ENCODE data around the gene MYO5B. TPM values are rescaled to one million over a fixed set of nuclear protein-coding genes. Genes with fewer than 3 reads are reported as not detected.

The MYO5B gene
- total RNA-seq, 1 experiment from 2014 or later: 25.9 TPM

DNA sequence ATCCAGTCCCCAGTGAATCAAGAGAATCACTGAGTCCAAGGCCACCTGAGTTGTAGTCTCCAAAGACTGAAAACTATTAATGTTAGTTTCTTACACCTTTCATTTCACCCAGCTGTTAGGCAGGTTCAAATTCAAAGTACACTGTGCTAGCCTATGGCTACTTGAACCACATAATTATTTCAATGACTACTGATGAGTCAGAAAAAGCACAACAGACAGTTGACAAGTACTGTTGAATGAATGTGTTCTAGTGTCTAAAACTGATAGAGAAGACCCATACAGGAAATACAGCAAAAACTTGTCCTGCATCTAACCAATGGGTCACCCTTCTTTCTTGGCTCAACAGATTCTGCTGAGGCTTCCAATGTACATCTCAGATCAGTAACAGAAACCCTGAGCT lies 160.9 kb downstream of the MYO5B start:
- Mint-ChIP-seq H3K36me3 (ENCODE audit: insufficient read depth, unreplicated experiment) (no peaks in the 10 kb centered on the region), H3K9me3 (ENCODE audit: unreplicated experiment) (no peaks in the 10 kb centered on the region), H3K4me3 (ENCODE audit: unreplicated experiment) (no peak overlapping the region), H3K4me1 (ENCODE audit: insufficient read depth, unreplicated experiment) (no peaks in the 10 kb centered on the region), H3K27me3 (ENCODE audit: insufficient read depth, unreplicated experiment) (no peaks in the 10 kb centered on the region), H3K27ac (ENCODE audit: low read depth, unreplicated experiment) (no peak overlapping the region)
- BruUV-seq (replicated peaks): no TSS peak
- TF ChIP-seq, protein P1, sequence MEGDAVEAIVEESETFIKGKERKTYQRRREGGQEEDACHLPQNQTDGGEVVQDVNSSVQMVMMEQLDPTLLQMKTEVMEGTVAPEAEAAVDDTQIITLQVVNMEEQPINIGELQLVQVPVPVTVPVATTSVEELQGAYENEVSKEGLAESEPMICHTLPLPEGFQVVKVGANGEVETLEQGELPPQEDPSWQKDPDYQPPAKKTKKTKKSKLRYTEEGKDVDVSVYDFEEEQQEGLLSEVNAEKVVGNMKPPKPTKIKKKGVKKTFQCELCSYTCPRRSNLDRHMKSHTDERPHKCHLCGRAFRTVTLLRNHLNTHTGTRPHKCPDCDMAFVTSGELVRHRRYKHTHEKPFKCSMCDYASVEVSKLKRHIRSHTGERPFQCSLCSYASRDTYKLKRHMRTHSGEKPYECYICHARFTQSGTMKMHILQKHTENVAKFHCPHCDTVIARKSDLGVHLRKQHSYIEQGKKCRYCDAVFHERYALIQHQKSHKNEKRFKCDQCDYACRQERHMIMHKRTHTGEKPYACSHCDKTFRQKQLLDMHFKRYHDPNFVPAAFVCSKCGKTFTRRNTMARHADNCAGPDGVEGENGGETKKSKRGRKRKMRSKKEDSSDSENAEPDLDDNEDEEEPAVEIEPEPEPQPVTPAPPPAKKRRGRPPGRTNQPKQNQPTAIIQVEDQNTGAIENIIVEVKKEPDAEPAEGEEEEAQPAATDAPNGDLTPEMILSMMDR (IDR thresholded peaks at IDR 0.05; ENCODE audit: unreplicated experiment): no peak
- CTCF ChIA-PET: interaction anchor here (0.8 to 1.3 kb wide), 2 partner anchors 162 to 169 kb away, joined by 3 to 5 read pairs; no protein-coding TSS in a partner anchor
- intact Hi-C loops (cut with micrococcal nuclease): no loop called here
- POLR2A ChIA-PET: no interaction called here
- no peak for DNase-seq (ENCODE audit: unreplicated experiment)

DNA sequence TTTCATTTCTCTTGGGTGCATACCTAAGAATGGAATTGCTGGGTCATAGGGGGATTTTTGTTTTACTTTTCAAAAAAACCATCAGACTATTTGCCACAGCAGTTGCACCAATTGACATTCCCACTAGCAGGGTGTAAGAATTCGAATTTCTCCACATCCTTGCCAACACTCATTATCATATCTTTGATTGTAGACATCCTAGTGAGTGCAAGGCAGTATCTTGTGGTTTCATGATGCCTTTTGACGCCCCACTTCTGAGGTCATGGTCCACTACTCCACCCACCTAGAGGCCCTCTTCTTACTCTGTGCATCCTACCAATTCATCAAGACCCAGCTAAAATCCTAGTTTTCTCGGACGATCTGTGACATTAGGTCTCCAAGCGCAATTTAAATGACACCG lies 161.9 kb downstream of the MYO5B start:
- no peaks in the 10 kb centered on the region for H3K36me3 Mint-ChIP-seq (ENCODE audit: insufficient read depth, unreplicated experiment)
- CTCF ChIA-PET: no interaction called here
- DNase-seq (ENCODE audit: unreplicated experiment): no peak
- H3K9me3 Mint-ChIP-seq (ENCODE audit: unreplicated experiment): no peaks in the 10 kb centered on the region
- BruUV-seq (replicated peaks): no TSS peak
- no peaks in the 10 kb centered on the region for H3K4me1 Mint-ChIP-seq (ENCODE audit: insufficient read depth, unreplicated experiment)
- TF ChIP-seq, protein P1 (IDR thresholded peaks at IDR 0.05; ENCODE audit: unreplicated experiment): no peak
- no peaks in the 10 kb centered on the region for H3K27me3 Mint-ChIP-seq (ENCODE audit: insufficient read depth, unreplicated experiment)
- no peak overlapping the region for H3K27ac Mint-ChIP-seq (ENCODE audit: low read depth, unreplicated experiment)
- intact Hi-C loops (cut with micrococcal nuclease): no loop called here
- POLR2A ChIA-PET: no interaction called here
- H3K4me3 Mint-ChIP-seq (ENCODE audit: unreplicated experiment): no peak overlapping the region

DNA sequence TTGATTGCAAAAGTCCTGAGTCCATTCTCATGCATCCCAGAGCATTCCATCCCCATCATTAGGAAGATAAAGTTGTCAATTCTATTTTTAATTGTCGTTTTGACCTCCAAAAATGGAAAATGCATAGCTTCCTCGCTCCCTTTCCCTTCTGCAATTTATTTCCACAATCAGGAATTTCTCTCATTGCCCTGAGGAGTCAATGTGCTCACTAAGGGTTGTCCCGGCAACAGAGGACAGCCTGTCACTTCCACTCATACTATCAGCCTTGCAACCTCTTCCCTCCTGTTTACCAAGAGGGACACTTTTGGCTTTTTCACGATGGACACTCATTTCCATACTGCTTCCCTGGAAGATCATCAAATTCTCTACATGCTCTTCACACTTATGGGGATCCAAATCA lies 164.8 kb downstream of the MYO5B start:
- H3K4me1 Mint-ChIP-seq (ENCODE audit: insufficient read depth, unreplicated experiment): no peaks in the 10 kb centered on the region
- intact Hi-C loops (cut with micrococcal nuclease): no loop called here
- H3K27ac Mint-ChIP-seq (ENCODE audit: low read depth, unreplicated experiment): no peak overlapping the region
- no peaks in the 10 kb centered on the region for H3K27me3 Mint-ChIP-seq (ENCODE audit: insufficient read depth, unreplicated experiment)
- BruUV-seq (replicated peaks): no TSS peak
- H3K4me3 Mint-ChIP-seq (ENCODE audit: unreplicated experiment): no peak overlapping the region
- DNase-seq (ENCODE audit: unreplicated experiment): no peak
- no peaks in the 10 kb centered on the region for H3K9me3 Mint-ChIP-seq (ENCODE audit: unreplicated experiment)
- TF ChIP-seq, protein P1 (IDR thresholded peaks at IDR 0.05; ENCODE audit: unreplicated experiment): no peak
- H3K36me3 Mint-ChIP-seq (ENCODE audit: insufficient read depth, unreplicated experiment): peaks cover 3% of the 10 kb centered on the region
- CTCF ChIA-PET: no interaction called here
- POLR2A ChIA-PET: no interaction called here

- Mint-ChIP-seq H3K27me3 (ENCODE audit: insufficient read depth, unreplicated experiment) (no peaks in the 10 kb centered on the region), H3K9me3 (ENCODE audit: unreplicated experiment) (no peaks in the 10 kb centered on the region), H3K4me3 (ENCODE audit: unreplicated experiment) (no peak overlapping the region), H3K4me1 (ENCODE audit: insufficient read depth, unreplicated experiment) (no peaks in the 10 kb centered on the region), H3K27ac (ENCODE audit: low read depth, unreplicated experiment) (no peak overlapping the region), H3K36me3 (ENCODE audit: insufficient read depth, unreplicated experiment) (peaks cover 5% of the 10 kb centered on the region)
- no TSS peak for BruUV-seq (replicated peaks)
- intact Hi-C loops (cut with micrococcal nuclease): no loop called here
- TF ChIP-seq, protein P1 (IDR thresholded peaks at IDR 0.05; ENCODE audit: unreplicated experiment): no peak
- CTCF ChIA-PET: interaction anchor here (0.8 kb wide), 1 partner anchor 176 kb away, joined by 3 read pairs; no protein-coding TSS in a partner anchor
- POLR2A ChIA-PET: interaction anchor here (1.0 kb wide), 1 partner anchor 9 kb away, joined by 6 read pairs; no protein-coding TSS in a partner anchor
- DNase-seq (ENCODE audit: unreplicated experiment): no peak
These were observed 167.0 kb downstream of the MYO5B start for GRCh38 chr18:50027996-50028395.
